ENCODE measurements around the gene NUMBL.
A peak's percentile ranks its signal among the peaks of the same experiment; 100 is the strongest.
"Not testable (repeated sequence)": the region's sequence is repeated elsewhere in the genome, so short reads cannot be mapped to it uniquely, and the experiment has no call there.

The NUMBL gene

DNA sequence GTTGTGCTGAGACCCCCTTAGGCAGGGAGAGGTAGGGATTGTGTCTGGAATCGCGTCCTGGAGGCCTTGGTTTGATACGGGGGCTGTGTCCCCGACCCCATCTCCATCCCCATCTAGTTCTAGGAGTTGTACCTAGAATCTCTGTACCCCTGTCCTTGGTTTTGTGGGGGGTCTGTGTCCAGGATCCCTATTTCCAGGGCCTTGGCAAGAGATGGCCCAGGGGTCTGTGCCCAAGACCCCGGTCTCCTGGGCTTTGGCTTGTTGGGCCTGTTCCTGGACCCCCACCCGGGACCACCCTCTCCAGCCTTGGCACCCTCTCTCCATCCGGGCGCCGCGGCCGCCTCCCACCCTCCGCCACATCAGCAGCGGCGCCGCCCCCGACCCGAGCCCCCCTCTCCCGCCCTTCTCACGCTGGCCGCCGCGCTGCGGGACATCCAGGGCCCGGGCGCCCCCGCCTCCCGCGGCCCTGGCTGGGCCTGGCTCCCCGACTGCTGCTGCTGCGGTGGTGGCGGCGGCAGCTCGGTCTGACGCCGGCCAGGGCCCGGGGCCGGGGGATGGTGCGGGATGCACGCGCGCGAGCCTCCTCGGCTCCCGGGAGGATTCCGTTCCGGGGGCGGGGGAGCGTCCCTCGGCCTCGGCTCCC is at the start of gene NUMBL:
Gene NUMBL, minus strand, starts transcription at position 602 of the 643 bp plus-strand sequence. Its CDS starts 168 bp downstream, at position 434.
- Mint-ChIP-seq H3K9me3 (no peaks in the 10 kb centered on the region), H3K27ac (peak within 1 kb of the TSS; percentile 99), H3K4me1 (peaks cover 13% of the 10 kb centered on the region), H3K36me3 (peaks cover 6% of the 10 kb centered on the region), H3K4me3 (no peak within 1 kb of the TSS)
- DNase-seq (ENCODE audit: low spot score in 2 of 2) (no peak), ATAC-seq (peak; percentile 56)

- Mint-ChIP-seq H3K4me1 (no peaks in the 10 kb centered on the region), H3K4me3 (no peak overlapping the region), H3K36me3 (peaks cover 35% of the 10 kb centered on the region), H3K9me3 (no peaks in the 10 kb centered on the region), H3K27ac (peak overlapping the region; percentile 78)
- ATAC-seq (peak; percentile 56), DNase-seq (ENCODE audit: low spot score in 2 of 2) (no peak)
These were observed 48.8 kb upstream of the NUMBL start for GRCh38 chr19:40739030-40739839.

DNA sequence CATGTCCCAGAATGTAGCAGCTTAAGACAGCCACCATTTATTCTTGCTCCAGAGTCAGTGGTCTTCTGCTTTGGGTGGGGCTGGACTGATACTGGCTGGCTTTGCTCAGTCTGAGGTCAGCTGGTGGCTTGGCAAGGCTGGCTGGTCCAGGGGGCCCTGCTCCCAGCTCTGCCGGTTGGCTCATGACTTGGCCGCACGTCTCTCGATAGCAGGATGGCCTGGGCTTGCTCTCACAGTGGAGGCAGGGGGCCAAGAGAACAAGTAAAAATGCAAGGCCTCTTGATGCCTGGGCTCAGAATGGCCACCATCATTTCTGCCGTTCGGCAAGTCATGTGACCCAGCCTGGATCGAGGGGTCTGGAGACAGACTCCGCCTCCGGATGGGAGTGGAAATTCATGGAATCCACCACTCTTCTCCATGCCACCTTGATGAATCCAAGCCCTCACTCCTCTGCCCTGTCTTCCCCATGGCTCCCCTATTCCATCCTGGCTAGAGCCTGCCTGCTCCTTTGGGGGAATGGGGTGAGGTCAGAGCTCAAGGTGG is 46.7 kb upstream of the NUMBL start:
- ATAC-seq, result no peak
- DNase-seq (ENCODE audit: low spot score in 2 of 2), result no peak
- H3K27ac Mint-ChIP-seq, result no peak overlapping the region
- peaks cover 56% of the 10 kb centered on the region for H3K36me3 Mint-ChIP-seq
- no peaks in the 10 kb centered on the region for H3K9me3 Mint-ChIP-seq
- no peak overlapping the region for H3K4me3 Mint-ChIP-seq
- no peaks in the 10 kb centered on the region for H3K4me1 Mint-ChIP-seq

GRCh38 chr19:40736661-40737060 is 46.2 kb upstream of the NUMBL start:
- H3K4me1 Mint-ChIP-seq, result no peaks in the 10 kb centered on the region
- no peak overlapping the region for H3K4me3 Mint-ChIP-seq
- ATAC-seq, result no peak
- H3K27ac Mint-ChIP-seq, result no peak overlapping the region
- H3K9me3 Mint-ChIP-seq, result no peaks in the 10 kb centered on the region
- no peak for DNase-seq (ENCODE audit: low spot score in 2 of 2)
- peaks cover 61% of the 10 kb centered on the region for H3K36me3 Mint-ChIP-seq

GRCh38 chr19:40735013-40735771 is 44.7 kb upstream of the NUMBL start:
- Mint-ChIP-seq H3K4me1 (no peaks in the 10 kb centered on the region), H3K9me3 (no peaks in the 10 kb centered on the region), H3K36me3 (peaks cover 76% of the 10 kb centered on the region), H3K4me3 (no peak overlapping the region), H3K27ac (no peak overlapping the region)
- no peak for DNase-seq (ENCODE audit: low spot score in 2 of 2)
- ATAC-seq, result no peak

DNA sequence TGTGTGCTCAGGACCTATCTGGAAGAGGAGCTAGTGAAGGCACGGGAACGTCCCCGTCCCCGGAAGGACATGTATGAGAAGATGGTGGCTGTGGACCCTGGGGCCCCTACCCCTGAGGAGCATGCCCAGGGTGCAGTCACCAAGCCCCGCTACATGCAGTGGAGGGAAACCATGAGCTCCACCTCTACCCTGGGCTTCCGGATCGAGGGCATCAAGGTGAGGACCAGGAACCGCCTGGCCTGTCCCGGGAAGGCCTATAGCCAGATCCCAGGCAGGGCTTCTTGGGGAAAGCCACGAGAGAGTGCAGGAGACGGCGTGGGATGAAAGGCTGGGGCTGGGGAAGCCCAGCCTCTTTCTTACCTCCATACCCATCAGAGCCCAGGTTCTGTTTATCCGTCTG is 42.7 kb upstream of the NUMBL start:
- Mint-ChIP-seq H3K36me3 (peaks cover 92% of the 10 kb centered on the region), H3K4me1 (no peaks in the 10 kb centered on the region), H3K4me3 (no peak overlapping the region), H3K27ac (no peak overlapping the region), H3K9me3 (no peaks in the 10 kb centered on the region)
- ATAC-seq (no peak), DNase-seq (ENCODE audit: low spot score in 2 of 2) (no peak)

- H3K9me3 Mint-ChIP-seq; DNase-seq (ENCODE audit: low spot score in 2 of 2); H3K4me1 Mint-ChIP-seq; H3K27ac Mint-ChIP-seq; ATAC-seq; H3K4me3 Mint-ChIP-seq: not testable (repeated sequence)
- peaks cover 94% of the 10 kb centered on the region for H3K36me3 Mint-ChIP-seq
These were observed 41.9 kb upstream of the NUMBL start for GRCh38 chr19:40732304-40732703.

GRCh38 chr19:40730065-40730464 is 39.6 kb upstream of the NUMBL start:
- H3K4me3 Mint-ChIP-seq; DNase-seq (ENCODE audit: low spot score in 2 of 2); H3K4me1 Mint-ChIP-seq; H3K9me3 Mint-ChIP-seq; ATAC-seq; H3K27ac Mint-ChIP-seq: not testable (repeated sequence)
- peaks cover 92% of the 10 kb centered on the region for H3K36me3 Mint-ChIP-seq

DNA sequence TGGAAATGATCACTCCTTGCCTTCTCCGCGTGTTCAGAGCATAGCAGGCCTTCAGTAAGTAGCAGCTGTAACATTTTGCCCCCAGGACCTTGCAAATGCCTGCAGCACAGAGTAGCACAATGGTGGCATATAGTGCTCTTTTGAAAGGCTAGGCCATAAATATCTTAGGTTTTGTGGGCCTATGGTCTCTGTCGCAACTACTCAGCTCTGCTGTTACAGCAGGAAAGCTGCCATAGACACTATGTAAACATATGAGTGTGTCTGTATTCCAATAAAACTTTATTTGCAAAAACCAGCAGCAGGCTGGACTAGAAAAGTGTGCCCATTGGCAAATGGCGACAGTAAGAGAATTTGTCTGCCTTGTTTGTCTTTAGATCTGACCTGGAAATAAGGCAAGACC is 35.8 kb upstream of the NUMBL start:
- H3K4me1 Mint-ChIP-seq, result peaks cover 40% of the 10 kb centered on the region
- ATAC-seq (no peak), DNase-seq (ENCODE audit: low spot score in 2 of 2) (no peak)
- no peak overlapping the region for H3K4me3 Mint-ChIP-seq
- peaks cover 76% of the 10 kb centered on the region for H3K36me3 Mint-ChIP-seq
- H3K27ac Mint-ChIP-seq, result no peak overlapping the region
- H3K9me3 Mint-ChIP-seq, result no peaks in the 10 kb centered on the region

DNA sequence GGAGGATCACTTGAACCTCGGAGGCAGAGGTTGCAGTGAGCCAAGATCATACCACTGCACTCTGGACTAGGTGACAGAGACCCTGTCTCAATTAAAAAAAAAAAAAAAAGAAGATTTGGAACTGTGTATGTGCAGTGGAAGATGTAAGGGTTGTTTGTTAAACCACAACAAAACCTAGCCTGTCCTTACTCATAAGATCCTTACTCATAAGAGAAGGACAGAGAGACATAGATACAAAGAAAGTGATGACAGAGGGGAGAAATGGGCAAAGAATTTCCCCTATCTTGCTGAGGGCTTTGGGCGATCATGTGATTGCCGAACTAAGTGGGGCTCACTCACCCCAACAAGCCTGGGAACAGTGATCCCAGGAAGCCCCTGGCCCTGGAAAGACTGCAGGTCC is 34.4 kb upstream of the NUMBL start:
- H3K4me1 Mint-ChIP-seq, result peaks cover 54% of the 10 kb centered on the region
- no peaks in the 10 kb centered on the region for H3K9me3 Mint-ChIP-seq
- H3K27ac Mint-ChIP-seq, result peak overlapping the region; percentile 87
- peak overlapping the region; percentile 23 for H3K4me3 Mint-ChIP-seq
- ATAC-seq (peak; percentile 94), DNase-seq (ENCODE audit: low spot score in 2 of 2) (no peak)
- H3K36me3 Mint-ChIP-seq, result peaks cover 75% of the 10 kb centered on the region

- peak; percentile 83 for ATAC-seq
These were observed 33.9 kb upstream of the NUMBL start for GRCh38 chr19:40724315-40724714.

GRCh38 chr19:40723661-40724254 is 33.3 kb upstream of the NUMBL start:
- H3K36me3 Mint-ChIP-seq, result peaks cover 68% of the 10 kb centered on the region
- H3K4me1 Mint-ChIP-seq, result peaks cover 65% of the 10 kb centered on the region
- ATAC-seq, result no peak
- no peak overlapping the region for H3K4me3 Mint-ChIP-seq
- no peaks in the 10 kb centered on the region for H3K9me3 Mint-ChIP-seq
- DNase-seq (ENCODE audit: low spot score in 2 of 2), result no peak
- no peak overlapping the region for H3K27ac Mint-ChIP-seq

More at GRCh38 chr19:40724315-40724714, 33.9 kb upstream of the NUMBL start:
- Mint-ChIP-seq H3K27ac (peak overlapping the region; percentile 87), H3K36me3 (peaks cover 73% of the 10 kb centered on the region), H3K4me3 (no peak overlapping the region), H3K4me1 (peaks cover 60% of the 10 kb centered on the region), H3K9me3 (no peaks in the 10 kb centered on the region)
- no peak for DNase-seq (ENCODE audit: low spot score in 2 of 2)

- Mint-ChIP-seq H3K4me1 (peaks cover 73% of the 10 kb centered on the region), H3K9me3 (no peaks in the 10 kb centered on the region), H3K4me3 (no peak overlapping the region), H3K36me3 (peaks cover 60% of the 10 kb centered on the region), H3K27ac (peak overlapping the region; percentile 26)
- no peak for ATAC-seq
- DNase-seq (ENCODE audit: low spot score in 2 of 2), result no peak
These were observed 31.6 kb upstream of the NUMBL start for GRCh38 chr19:40721936-40722661.

- H3K27ac Mint-ChIP-seq, result peak overlapping the region; percentile 68
- ATAC-seq, result no peak
- DNase-seq (ENCODE audit: low spot score in 2 of 2), result no peak
- peak overlapping the region; percentile 83 for H3K4me3 Mint-ChIP-seq
- H3K36me3 Mint-ChIP-seq, result peaks cover 56% of the 10 kb centered on the region
- peaks cover 77% of the 10 kb centered on the region for H3K4me1 Mint-ChIP-seq
- H3K9me3 Mint-ChIP-seq, result no peaks in the 10 kb centered on the region
These were observed 30.7 kb upstream of the NUMBL start for GRCh38 chr19:40721140-40721486.

All from stimulated activated effector memory CD8-positive, alpha-beta T cell treated with anti-CD3 and anti-CD28 coated beads, Interleukin-12 subunit alpha, Interleukin-12 subunit beta, amount 100 ng/mL, for 72 hours (primary cell).